ENCODE measurements around the gene F10.
"Not testable (repeated sequence)": the region's sequence is repeated elsewhere in the genome, so short reads cannot be mapped to it uniquely, and the experiment has no call there.

The F10 gene

GRCh38 chr13:113148940-113149503, 26.4 kb downstream of the F10 start:
- DNase-seq (ENCODE audit: extremely low spot score, insufficient read length, low read depth) (no peak), FAIRE-seq (no peak)

DNA sequence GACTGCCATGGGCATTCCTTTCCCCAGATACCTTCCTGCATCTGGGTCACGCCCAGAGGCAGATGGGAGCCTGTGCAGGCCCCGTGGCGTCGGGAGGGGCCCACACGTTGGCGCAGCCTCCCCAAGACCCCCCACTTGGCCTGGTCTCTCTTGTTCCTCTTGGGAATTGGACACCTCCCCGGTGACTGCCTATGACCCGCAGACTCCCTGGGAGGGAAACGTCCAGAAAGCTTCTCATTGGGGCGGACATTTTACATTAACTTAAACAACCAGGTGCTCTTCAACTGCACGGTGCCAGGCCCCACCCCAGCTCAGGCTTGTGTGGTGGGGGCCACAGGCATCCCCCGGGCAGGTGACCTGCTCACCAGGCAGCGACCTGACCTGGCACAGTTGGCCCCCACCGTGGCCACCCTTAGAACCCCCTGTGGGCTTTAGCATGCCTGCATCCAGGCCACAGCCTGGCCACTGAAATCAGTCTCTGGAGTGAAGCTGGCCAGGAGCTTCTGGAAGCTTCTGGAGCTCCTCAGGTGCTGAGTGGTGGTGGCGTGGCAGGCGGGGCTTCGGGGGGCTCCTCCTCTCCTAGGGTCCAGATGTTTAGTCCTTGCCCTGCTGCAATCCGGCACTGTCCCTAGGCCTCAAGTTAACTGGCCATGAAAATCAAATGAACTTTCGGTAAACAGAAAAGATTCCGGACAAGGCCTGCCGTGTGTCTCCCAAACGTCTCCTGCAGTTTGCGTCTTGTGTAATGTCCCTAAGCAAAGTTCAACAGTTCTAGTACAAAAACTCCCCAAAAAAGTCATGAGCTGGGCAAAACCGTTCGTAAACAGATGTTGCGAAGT, 27.3 kb downstream of the F10 start:
- FAIRE-seq (no peak), DNase-seq (ENCODE audit: extremely low spot score, insufficient read length, low read depth) (no peak)

DNA sequence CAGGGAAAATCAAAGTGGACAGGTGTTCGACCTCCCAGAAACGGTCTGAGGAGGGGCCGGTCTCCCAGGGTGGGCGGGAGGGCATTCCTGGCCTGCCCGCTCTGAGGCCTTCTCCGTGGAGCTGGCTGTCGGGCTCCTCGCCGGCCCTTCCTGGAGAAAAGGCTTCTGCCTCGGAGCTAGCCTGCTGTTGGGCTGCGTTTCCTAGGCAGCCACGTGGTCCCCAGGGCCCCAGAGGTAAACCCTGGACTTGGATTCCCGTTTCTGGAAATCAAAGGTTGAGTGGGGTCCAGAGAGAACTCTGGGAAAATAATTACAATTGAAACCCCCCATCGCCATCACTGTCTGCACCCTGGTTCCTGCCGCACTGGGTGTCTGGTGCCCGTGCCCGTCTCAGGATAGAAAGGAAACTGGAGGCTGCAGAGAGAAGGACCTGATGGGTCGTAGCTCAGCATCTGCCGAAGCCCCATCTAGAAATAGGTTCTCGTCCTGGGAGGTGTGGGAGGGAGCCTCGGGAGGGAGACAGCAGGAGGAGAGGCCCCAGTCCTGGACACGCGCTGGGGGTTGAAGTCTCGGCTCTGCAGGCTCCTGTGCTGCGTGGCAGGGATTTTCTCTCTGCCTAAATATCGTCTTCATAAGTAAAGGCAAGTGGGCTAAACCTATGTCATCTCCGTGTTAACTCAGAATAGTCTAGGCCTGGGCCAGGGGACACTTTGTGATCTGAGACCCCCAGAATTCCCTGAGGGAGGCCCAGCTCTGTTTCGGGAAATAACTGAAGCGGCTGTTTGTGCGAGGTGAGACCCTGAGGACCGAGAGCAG, 28.2 kb downstream of the F10 start:
- no peak for FAIRE-seq

GRCh38 chr13:113151745-113152690, 29.4 kb downstream of the F10 start:
- DNase-seq (ENCODE audit: extremely low spot score, insufficient read length, low read depth), result no peak
- FAIRE-seq, result no peak

More for the DNA sequence above, 28.2 kb downstream of the F10 start:
- DNase-seq (ENCODE audit: extremely low spot score, insufficient read length, low read depth), result no peak

- DNase-seq (ENCODE audit: extremely low spot score, insufficient read length, low read depth), result no peak
- FAIRE-seq, result no peak
Observed at GRCh38 chr13:113152691-113152983, 30.0 kb downstream of the F10 start.

DNA sequence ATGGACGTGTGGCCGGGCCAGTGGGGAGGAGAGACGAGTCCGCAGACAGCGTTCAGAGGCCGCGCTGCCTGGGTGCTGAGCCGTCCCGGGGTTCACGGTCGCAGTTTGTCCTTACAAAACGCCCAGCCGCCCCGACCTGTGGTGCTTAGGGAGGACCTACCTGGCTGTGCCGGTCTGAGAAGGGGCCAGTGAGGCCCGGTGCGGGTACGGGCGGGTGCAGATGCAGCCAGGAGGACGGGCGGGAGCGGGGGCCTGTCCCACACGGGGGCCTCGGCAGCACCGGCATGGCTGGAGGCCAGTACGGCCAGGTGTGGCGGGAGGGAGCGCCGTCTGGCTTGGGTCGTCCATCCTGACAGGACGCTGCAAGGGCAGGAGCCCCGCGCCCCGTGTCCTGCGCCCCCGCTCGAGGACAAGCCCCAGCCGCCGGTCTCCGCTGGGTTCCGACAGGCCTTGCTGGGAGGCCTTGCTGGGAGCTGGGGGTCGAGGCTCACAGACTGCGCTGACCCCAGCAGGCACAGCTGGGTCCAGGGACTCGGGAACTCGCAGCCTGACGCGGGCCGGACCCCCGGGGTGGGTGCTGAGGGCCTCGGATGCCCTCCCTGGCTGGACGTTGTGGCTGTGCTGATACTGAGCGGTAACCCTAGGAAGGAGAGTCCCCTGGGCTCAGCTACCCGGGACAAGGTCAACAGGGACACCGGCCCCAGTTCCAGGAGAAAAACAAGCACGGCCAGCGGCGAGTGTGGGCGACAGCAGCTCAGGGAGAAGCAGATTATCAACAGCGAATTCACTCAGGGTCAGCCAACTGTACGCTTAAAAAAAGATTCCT, 30.6 kb downstream of the F10 start:
- no peak for DNase-seq (ENCODE audit: extremely low spot score, insufficient read length, low read depth)

GRCh38 chr13:113153810-113154748, 31.5 kb downstream of the F10 start:
- DNase-seq (ENCODE audit: extremely low spot score, insufficient read length, low read depth) (peak; percentile 61), FAIRE-seq (no peak)

More for the DNA sequence above, 30.6 kb downstream of the F10 start:
- FAIRE-seq, result no peak

DNA sequence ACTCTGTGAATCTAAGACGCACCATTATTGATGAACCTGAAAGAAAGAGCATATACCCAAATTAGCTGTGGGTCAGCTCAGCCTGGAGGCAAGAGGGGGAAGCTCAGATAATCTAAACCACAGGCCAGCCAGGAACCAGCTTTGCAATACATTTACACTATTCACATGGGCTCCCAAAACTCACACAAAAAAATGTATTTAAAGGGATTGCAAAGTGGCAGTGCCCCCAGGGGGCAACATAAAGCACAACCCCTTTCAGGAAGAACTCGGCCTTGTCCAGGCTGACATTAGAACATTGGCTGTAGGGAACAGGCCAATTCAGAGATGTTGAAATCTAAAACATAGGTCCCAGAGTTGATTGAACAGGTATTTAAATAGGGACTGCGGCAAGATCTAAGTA, 32.6 kb downstream of the F10 start:
- no peak for FAIRE-seq
- DNase-seq (ENCODE audit: extremely low spot score, insufficient read length, low read depth), result no peak

DNA sequence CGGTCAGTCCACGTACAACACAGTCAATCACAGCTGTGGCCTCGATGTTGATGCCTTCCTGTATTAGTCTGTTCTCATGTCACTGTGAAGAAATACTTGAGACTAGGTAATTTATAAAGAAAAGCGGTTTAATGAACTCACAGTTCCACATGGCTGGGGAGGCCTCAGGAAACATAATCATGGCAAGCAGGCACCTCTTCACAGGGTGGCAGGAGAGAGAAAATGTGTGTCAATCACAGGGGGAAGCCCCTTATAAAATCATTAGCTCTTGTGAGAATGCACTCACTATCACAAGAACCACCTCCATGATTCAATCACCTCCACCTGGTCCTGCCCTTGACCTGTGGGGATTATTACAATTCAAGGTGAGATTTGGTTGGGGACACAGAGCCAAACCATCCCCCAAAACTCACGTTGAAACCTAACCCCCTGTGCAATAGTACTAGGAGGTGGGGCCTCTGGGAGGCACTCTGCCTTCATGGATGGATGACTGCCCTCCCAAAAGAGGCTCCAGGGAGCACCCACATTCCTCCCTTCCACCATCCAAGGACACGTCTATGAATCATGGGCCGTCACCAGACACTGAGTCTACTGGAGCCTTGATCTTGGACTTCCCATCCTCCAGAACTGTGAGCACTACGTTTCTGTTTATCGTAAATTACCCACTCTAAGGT, 33.5 kb downstream of the F10 start:
- DNase-seq (ENCODE audit: extremely low spot score, insufficient read length, low read depth) (no peak), FAIRE-seq (no peak)

- DNase-seq (ENCODE audit: extremely low spot score, insufficient read length, low read depth) (no peak), FAIRE-seq (no peak)
Observed at GRCh38 chr13:113157206-113157928, 34.8 kb downstream of the F10 start.

DNA sequence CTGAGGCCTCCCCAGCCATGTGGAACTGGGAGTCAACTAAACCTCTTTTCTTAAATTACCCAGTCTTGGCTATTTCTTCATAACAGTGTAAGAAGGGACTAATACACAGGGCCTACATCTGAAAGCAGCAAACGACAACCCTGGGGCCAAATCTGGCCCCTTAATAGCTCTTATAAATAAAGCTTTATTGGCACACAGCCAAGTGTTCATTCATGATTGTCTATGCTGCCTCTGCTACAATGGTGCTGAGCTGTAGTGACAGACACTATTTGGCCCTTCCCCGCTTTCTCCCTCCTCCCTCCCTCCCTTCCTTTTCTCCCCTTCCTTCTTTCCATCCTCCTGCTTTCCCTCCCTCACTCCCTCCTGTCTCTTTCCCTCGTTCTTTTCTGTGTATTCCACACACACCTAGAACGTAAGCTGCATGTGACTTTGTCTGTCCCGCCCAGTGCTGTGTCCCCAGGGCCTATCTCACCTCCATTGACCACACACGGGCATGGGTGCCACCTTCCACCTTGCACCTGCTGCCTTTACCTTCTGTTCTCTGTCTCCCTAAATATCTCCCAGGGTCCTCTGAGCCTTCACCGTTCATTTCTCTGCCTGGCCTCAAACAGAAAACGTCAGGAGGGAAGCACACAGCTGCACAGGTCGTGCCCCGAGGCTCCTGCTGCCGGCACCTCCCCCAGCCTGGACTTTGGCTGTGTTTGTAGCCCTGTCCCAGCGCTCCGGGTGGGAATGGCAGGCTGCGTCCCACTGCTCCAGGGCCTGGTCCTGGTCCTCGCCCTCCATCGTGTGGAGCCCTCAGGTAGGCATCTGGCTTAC, 35.5 kb downstream of the F10 start, which contains the start of gene PROZ:
PROZ (plus strand) TSS at position 720 of the 819 bp plus-strand sequence; CDS start at position 733, 13 bp downstream.
- DNase-seq (ENCODE audit: extremely low spot score, insufficient read length, low read depth) (no peak), FAIRE-seq (no peak)

DNA sequence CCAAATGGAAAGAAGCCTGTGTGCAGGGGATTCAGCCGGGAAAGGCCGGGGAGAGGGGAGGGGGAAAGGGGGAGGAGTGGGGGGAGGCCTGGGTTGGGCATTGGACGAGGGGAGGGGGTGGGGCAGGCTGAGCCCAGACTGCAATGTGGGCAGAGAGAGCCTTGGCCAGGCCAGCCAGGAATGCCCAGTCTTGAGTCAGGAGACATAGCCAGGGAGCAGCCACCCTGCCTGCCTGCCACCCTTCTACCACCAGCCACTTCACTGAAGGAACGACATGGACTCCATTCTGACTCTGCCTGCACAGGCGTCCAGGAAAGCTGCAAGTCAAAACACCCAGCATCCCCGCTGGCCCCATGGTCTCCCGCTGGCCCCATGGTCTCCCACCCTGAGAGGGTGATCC, 36.3 kb downstream of the F10 start:
- DNase-seq (ENCODE audit: extremely low spot score, insufficient read length, low read depth) (no peak), FAIRE-seq (no peak)

DNA sequence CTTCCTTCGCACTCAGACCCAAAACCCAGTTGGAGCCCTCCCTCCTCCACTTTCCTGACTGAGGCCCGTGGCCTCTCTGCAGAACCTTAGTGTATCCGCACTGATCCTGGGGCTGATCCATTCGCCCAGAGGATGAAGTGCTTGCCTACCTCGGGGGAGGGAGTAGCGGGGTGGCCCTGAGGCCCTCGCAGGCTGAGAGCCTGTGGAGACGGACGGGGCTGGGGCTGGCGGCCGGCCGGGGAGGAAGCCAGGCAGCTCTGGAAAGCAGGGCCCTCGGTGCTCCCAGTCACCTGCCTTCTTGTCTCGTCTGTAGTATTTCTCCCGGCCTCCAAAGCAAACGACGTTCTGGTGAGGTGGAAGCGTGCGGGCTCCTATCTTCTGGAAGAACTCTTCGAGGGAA, 37.1 kb downstream of the F10 start:
- FAIRE-seq, result no peak
- DNase-seq (ENCODE audit: extremely low spot score, insufficient read length, low read depth), result no peak

GRCh38 chr13:113160983-113161382, 38.4 kb downstream of the F10 start:
- no peak for FAIRE-seq
- no peak for DNase-seq (ENCODE audit: extremely low spot score, insufficient read length, low read depth)

DNA sequence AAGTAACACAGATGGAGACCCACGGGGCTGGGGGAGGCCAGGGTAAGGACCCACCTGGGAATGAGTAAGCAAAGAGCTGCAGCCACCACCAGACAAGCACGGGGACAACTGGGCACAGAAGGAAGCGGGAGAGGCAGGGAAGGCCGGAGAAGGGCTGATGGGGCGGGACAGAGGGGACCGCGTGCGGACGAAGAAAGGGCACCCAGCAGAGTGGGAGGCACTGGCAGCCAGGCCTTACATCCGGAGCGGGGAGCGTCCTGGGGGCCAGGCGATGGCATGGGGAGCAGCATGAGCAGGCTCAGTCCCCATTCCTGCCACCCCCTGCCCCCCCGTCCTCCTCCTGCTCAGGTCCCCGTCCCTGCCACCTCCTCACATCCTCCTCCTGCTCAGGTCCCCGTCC, 38.8 kb downstream of the F10 start:
- no peak for DNase-seq (ENCODE audit: extremely low spot score, insufficient read length, low read depth)
- no peak for FAIRE-seq

DNA sequence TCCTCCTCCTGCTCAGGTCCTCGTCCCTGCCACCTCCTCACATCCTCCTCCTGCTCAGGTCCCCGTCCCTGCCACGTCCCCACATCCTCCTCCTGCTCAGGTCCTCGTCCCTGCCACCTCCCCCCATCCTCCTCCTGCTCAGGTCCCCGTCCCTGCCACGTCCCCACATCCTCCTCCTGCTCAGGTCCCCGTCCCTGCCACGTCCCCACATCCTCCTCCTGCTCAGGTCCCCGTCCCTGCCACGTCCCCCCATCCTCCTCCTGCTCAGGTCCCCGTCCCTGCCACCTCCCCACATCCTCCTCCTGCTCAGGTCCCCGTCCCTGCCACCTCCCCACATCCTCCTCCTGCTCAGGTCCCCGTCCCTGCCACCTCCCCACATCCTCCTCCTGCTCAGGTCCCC, 39.4 kb downstream of the F10 start:
- FAIRE-seq, result not testable (repeated sequence)

More for the DNA sequence above, 39.4 kb downstream of the F10 start:
- not testable (repeated sequence) for DNase-seq (ENCODE audit: extremely low spot score, insufficient read length, low read depth)
